MCF 10A (cell line): Measurements from ENCODE around the gene C1QTNF1. TPM values are rescaled to one million over a fixed set of nuclear protein-coding genes. Genes with fewer than 3 reads are reported as not detected.
A peak's percentile ranks its signal among the peaks of the same experiment; 100 is the strongest.
"Not testable (repeated sequence)": the region's sequence is repeated elsewhere in the genome, so short reads cannot be mapped to it uniquely, and the experiment has no call there.

Experiments used
- BruUV-seq: library from RNA; stranded (reverse); fragments of 400-500 nt; replicated peaks from 2 replicates; lab custom pipeline; 2021; lab: Mats Ljungman, UMichigan
- CTCF ChIA-PET: fragments of 300-600 bp; sonication (Branson Sonifier 250); formaldehyde crosslinking; extraction: SDS; loops from one replicate; lab custom pipeline; 2021; ENCODE audit warnings: antibody characterized with exemption, inconsistent platforms; lab: Yijun Ruan, JAX
- POLR2A ChIA-PET: fragments of 300-600, 350-650 bp; sonication (Branson Sonifier 250); formaldehyde crosslinking; extraction: SDS; loops from one replicate; lab custom pipeline; 2020; ENCODE audit warnings: antibody characterized with exemption, inconsistent platforms; lab: Yijun Ruan, JAX
- DNase-seq: peaks from one replicate; pipeline ENCODE4 v3.0.0-alpha.2; 2018; ENCODE audit not compliant: unreplicated experiment
- H3K27ac Mint-ChIP-seq: one replicate; pipeline ENCODE4 v1.8.0; 2022; ENCODE audit warnings: mild to moderate bottlenecking, low read depth, mixed read lengths; ENCODE audit not compliant: unreplicated experiment
- H3K27me3 Mint-ChIP-seq: one replicate; pipeline ENCODE4 v1.8.0; 2022; ENCODE audit warnings: mixed read lengths; ENCODE audit not compliant: insufficient read depth, unreplicated experiment
- H3K36me3 Mint-ChIP-seq: one replicate; pipeline ENCODE4 v1.8.0; 2022; ENCODE audit warnings: mild to moderate bottlenecking, moderate library complexity, mixed read lengths; ENCODE audit not compliant: insufficient read depth, unreplicated experiment
- H3K4me1 Mint-ChIP-seq: one replicate; pipeline ENCODE4 v1.8.0; 2022; ENCODE audit warnings: mixed read lengths; ENCODE audit not compliant: insufficient read depth, unreplicated experiment
- H3K4me3 Mint-ChIP-seq: one replicate; pipeline ENCODE4 v1.8.0; 2022; ENCODE audit warnings: mild to moderate bottlenecking, moderate library complexity, mixed read lengths; ENCODE audit not compliant: unreplicated experiment
- H3K9me3 Mint-ChIP-seq: one replicate; pipeline ENCODE4 v1.8.0; 2022; ENCODE audit warnings: mixed read lengths; ENCODE audit not compliant: unreplicated experiment
- CTCF ChIP-seq: fragments of 200-600 bp; IDR thresholded peaks from one replicate; pipeline ENCODE4 v1.8.0; 2022; ENCODE audit warnings: antibody characterized with exemption, mild to moderate bottlenecking; ENCODE audit not compliant: unreplicated experiment
- intact Hi-C: fragments of 100-400 bp; cut with micrococcal nuclease; formaldehyde crosslinking; loops from 2 replicates; pipeline ENCODE4 v1.14.1; 2022
- total RNA-seq: library from RNA; stranded (reverse); gene quantifications from 2 replicates; pipeline ENCODE4 v1.2.3, GENCODE V29; 2022

C1QTNF1 gene
- total RNA-seq, 1 experiment from 2014 or later: 3.0 TPM

- Mint-ChIP-seq H3K4me3 (no peak overlapping the region), H3K27me3 (no peaks in the 10 kb centered on the region), H3K9me3 (no peaks in the 10 kb centered on the region), H3K27ac (no peak overlapping the region), H3K36me3 (peaks cover 12% of the 10 kb centered on the region), H3K4me1 (peaks cover 55% of the 10 kb centered on the region)
- CTCF ChIA-PET: interaction anchor here (0.6 to 2.9 kb wide), 6 partner anchors 9 to 108 kb away, joined by 3 to 12 read pairs (median 4); no protein-coding TSS in a partner anchor
- POLR2A ChIA-PET: interaction anchor here (0.7 kb wide), 1 partner anchor 20 kb away, joined by 3 read pairs; the partner anchor contains the start of gene CANT1
- no TSS peak for BruUV-seq
- intact Hi-C loops: no loop called here
- DNase-seq: no peak
- no peak for TF ChIP-seq CTCF
Measured at GRCh38 chr17:79029327-79030009, 5.5 kb downstream of the C1QTNF1 start.

- Mint-ChIP-seq H3K4me1 (peaks cover 52% of the 10 kb centered on the region), H3K36me3 (peaks cover 12% of the 10 kb centered on the region)
- intact Hi-C loops, H3K27ac Mint-ChIP-seq, H3K27me3 Mint-ChIP-seq, POLR2A ChIA-PET, BruUV-seq, CTCF ChIA-PET, H3K4me3 Mint-ChIP-seq, DNase-seq, H3K9me3 Mint-ChIP-seq: not testable (repeated sequence)
Measured at GRCh38 chr17:79030636-79031035, 6.7 kb downstream of the C1QTNF1 start.

- no peaks in the 10 kb centered on the region for H3K27me3 Mint-ChIP-seq
- ChIA-PET CTCF (interaction anchor here (0.6 to 6.1 kb wide), 4 partner anchors 10 to 360 kb away, joined by 3 to 29 read pairs (median 6); no protein-coding TSS in a partner anchor), POLR2A (interaction anchor here (0.6 to 1.3 kb wide), 2 partner anchors 9 to 12 kb away, joined by 3 to 4 read pairs; no protein-coding TSS in a partner anchor)
- peak overlapping the region; percentile 8 for H3K27ac Mint-ChIP-seq
- H3K36me3 Mint-ChIP-seq: peaks cover 5% of the 10 kb centered on the region
- H3K4me3 Mint-ChIP-seq: no peak overlapping the region
- H3K9me3 Mint-ChIP-seq: no peaks in the 10 kb centered on the region
- no peak for DNase-seq
- intact Hi-C loops: no loop called here
- no peak for TF ChIP-seq CTCF
- BruUV-seq: no TSS peak
- peaks cover 47% of the 10 kb centered on the region for H3K4me1 Mint-ChIP-seq
Measured at GRCh38 chr17:79031996-79032875, 8.3 kb downstream of the C1QTNF1 start.

GRCh38 chr17:79033046-79033616 lies 9.2 kb downstream of the C1QTNF1 start:
- Mint-ChIP-seq H3K4me1 (peaks cover 40% of the 10 kb centered on the region), H3K27ac (no peak overlapping the region), H3K27me3 (no peaks in the 10 kb centered on the region), H3K36me3 (peaks cover 7% of the 10 kb centered on the region), H3K9me3 (no peaks in the 10 kb centered on the region), H3K4me3 (no peak overlapping the region)
- BruUV-seq: no TSS peak
- POLR2A ChIA-PET: interaction anchor here (1.3 kb wide), 1 partner anchor 13 kb away, joined by 4 read pairs; no protein-coding TSS in a partner anchor
- intact Hi-C loops: no loop called here
- CTCF ChIA-PET: interaction anchor here (0.6 to 6.1 kb wide), 5 partner anchors 9 to 716 kb away, joined by 3 to 29 read pairs (median 5); no protein-coding TSS in a partner anchor
- no peak for TF ChIP-seq CTCF
- DNase-seq: no peak
